ENCODE results near the gene TRAF4.
A peak's percentile ranks its signal among the peaks of the same experiment; 100 is the strongest.
"Not testable (repeated sequence)": the region's sequence is repeated elsewhere in the genome, so short reads cannot be mapped to it uniquely, and the experiment has no call there.

Gene TRAF4

DNA sequence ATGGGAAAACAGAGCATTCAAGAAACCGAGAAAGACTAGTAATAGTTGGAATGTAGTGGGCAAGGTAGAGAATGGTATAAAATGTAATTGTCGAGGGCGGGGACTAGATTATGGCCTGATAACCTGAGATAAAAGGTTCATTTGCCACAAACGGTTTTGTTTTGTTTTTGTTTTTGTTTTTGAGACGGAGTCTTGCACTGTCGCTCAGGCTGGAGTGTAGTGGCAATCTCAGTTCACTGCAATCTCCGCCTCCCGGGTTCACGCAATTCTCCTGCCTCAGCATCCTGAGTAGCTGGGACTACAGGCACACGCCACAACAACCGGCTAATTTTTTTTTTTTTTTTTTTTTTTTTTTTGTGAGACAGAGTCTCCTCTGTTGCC, 13.9 kb upstream of the TRAF4 start:
- no peak for DNase-seq (ENCODE audit: low read depth)

- DNase-seq (ENCODE audit: low read depth) = no peak
These were observed 10.5 kb upstream of the TRAF4 start for GRCh38 chr17:28733346-28733745.

DNA sequence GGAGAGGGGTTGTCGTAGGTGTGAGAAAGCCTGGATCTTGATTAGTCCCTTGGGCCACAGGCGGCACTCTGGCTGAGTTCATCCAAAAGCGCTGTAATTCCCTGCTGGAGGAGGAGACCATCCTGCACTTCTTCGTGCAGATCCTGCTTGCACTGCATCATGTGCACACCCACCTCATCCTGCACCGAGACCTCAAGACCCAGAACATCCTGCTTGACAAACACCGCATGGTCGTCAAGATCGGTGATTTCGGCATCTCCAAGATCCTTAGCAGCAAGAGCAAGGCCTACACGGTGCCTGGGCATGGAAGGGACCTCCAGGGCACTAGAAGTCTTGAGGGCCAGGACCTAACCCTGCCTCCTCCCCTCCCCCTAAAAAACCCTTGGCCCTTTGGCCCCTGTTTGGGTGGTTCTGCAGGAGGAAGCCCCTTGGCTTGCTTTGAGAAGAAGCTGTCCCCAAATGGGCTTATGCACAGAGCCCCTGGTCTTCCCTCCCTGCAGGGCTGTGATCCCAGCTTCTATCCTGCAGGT, 9.0 kb upstream of the TRAF4 start:
- no peak for DNase-seq (ENCODE audit: low read depth)

DNA sequence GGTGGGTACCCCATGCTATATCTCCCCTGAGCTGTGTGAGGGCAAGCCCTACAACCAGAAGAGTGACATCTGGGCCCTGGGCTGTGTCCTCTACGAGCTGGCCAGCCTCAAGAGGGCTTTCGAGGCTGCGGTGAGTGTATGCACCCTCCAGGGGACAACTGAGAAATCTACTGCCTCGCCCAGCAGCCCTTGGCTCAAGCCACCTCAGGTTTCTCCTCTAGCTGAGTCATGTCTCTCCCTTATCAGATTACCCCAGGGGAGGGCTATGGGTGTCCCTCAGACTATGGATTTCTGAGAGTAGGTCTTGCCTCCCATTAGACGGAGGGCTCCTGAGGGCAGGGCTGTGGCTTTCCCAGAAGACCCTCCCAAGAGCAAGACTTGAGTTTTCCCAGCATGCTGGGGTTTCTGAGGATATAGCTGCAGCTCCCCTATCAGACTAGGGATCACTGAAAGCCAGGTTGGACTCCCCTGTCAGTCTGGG, 8.5 kb upstream of the TRAF4 start:
- peak; percentile 43 for DNase-seq (ENCODE audit: low read depth)

DNA sequence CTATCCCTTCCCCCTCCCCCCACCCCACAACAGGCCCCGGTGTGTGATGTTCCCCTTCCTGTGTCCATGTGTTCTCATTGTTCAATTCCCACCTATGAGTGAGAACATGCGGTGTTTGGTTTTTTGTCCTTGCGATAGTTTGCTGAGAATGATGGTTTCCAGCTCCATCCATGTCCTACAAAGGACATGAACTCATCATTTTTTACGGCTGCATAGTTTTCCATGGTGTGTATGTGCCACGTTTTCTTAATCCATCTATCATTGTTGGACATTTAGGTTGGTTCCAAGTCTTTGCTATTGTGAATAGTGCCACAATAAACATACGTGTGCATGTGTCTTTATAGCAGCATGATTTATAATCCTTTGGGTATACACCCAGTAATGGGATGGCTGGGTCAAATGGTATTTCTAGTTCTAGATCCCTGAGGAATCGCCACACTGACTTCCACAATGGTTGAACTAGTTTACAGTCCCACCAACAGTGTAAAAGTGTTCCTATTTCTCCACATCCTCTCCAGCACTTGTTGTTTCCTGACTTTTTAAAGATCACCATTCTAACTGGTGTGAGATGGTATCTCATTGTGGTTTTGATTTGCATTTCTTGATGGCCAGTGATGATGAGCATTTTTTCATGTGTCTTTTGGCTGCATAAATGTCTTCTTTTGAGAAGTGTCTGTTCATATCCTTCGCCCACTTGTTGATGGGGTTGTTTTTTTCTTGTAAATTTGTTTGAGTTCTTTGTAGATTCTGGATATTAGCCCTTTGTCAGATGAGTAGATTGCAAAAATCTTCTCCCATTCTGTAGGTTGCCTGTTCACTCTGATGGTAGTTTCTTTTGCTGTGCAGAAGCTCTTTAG, 7.7 kb upstream of the TRAF4 start:
- not testable (repeated sequence) for DNase-seq (ENCODE audit: low read depth)

- no peak for DNase-seq (ENCODE audit: low read depth)
These were observed 6.5 kb upstream of the TRAF4 start for GRCh38 chr17:28737316-28737715.

GRCh38 chr17:28737770-28738679, 5.8 kb upstream of the TRAF4 start:
- DNase-seq (ENCODE audit: low read depth) = no peak

DNA sequence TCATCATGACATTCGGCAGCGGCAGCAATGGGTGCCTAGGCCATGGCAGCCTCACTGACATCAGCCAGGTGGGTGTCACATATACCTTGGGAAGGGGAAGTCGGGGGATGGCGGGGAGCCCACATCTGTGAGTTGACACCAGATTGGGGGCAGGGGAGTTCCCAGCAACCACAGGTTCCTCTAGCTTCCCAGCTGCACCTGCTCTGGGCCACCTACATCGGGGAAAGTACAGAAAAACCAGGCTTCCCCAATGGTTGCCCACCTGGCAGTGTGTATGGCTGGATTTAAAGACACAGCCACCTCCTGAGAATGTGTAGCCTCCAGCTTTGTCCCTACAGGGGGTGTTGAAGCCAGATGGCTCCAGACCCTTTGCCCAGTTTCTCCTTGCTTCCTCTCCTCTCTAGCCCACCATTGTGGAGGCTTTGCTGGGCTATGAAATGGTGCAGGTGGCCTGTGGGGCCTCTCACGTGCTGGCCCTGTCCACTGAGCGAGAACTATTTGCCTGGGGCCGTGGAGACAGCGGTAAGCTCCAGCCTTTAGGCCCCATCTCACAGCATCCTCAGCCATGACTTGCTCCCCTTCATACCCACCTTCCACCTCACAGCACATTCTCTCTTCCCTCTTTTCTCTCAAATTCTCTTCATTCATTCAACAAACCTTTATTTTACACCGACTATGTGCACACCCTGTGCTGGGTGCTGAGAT, 5.0 kb upstream of the TRAF4 start:
- no peak for DNase-seq (ENCODE audit: low read depth)

DNA sequence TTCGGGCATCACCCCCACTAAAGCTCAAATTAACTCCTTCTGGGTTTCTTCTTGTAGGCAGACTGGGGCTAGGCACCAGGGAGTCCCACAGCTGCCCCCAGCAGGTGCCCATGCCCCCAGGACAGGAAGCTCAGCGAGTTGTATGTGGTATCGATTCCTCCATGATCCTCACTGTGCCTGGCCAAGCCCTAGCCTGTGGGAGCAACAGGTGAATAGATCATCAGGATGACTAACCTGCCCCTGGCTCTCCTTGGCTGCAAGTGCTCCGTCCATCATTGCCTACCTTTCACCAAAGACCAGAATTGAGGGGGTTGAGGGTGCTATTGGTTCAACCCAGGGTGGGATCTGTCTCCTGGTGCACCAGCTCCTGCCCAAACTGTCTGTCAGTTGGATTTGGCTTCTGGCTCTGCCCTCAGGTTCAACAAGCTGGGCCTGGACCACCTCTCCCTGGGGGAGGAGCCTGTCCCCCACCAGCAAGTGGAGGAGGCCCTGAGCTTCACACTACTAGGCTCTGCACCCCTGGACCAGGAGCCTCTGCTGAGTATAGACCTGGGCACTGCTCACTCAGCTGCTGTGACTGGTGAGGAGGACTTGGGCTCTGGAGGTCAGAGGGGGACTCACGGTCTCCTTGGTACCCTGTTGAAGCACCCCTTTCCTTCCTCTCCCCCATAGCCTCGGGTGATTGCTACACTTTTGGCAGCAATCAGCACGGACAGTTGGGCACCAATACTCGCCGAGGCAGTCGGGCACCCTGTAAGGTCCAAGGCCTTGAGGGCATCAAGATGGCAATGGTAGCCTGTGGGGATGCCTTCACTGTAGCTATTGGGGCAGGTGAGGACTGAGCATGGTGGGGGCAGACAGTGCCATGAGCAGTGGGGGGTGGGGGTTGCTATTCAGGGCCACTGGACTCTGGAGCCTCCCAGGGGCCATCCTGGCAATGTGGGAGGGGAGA, 3.1 kb upstream of the TRAF4 start:
- DNase-seq (ENCODE audit: low read depth) = no peak

- no peak for DNase-seq (ENCODE audit: low read depth)
These were observed 2.2 kb upstream of the TRAF4 start for GRCh38 chr17:28741358-28742349.

- DNase-seq (ENCODE audit: low read depth) = peak; percentile 48
These were observed 527 bp downstream of the TRAF4 start for GRCh38 chr17:28744104-28744971.

DNA sequence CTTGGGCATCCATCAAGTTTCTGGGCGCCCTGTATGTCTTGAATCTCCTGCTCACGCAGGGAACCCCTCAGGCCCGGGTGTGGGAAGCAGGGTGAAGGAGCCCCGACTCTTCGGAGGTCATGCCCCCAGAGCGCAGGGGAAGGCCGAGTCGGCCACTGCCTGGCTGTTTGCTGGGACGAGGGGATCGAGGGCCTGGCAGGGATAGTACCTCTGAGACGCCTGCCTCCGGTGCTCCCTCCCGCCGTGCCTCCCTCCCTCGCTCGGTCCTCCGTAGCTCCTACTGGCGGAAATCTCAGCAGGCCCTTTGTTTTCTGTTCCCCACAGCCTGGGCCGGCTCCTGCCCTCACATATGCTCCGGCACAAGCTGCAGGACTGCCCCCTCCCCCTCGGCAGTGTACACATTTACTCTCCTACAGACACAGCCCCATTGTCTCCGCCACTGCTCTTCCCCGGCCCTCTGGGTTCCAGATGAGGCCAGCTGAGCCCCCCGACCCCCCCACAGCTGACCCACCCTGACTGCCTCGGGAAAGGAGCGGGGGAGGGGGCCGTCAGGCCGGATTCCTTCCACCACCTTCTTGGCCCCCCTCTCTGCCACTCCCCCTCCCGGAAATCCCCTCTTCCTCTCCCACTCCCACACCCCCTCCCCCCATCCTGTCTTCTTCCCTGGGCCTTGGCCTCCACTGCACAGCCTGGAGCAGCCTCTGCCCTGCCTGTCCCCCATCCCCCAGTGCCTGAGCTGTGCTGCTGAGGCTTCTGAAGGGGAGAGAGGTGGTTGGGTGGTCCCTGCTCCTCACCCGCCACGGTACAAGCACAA, 1.4 kb downstream of the TRAF4 start:
- DNase-seq (ENCODE audit: low read depth) = peak; percentile 63

GRCh38 chr17:28745786-28746411, 2.1 kb downstream of the TRAF4 start:
- peak; percentile 39 for DNase-seq (ENCODE audit: low read depth)

DNA sequence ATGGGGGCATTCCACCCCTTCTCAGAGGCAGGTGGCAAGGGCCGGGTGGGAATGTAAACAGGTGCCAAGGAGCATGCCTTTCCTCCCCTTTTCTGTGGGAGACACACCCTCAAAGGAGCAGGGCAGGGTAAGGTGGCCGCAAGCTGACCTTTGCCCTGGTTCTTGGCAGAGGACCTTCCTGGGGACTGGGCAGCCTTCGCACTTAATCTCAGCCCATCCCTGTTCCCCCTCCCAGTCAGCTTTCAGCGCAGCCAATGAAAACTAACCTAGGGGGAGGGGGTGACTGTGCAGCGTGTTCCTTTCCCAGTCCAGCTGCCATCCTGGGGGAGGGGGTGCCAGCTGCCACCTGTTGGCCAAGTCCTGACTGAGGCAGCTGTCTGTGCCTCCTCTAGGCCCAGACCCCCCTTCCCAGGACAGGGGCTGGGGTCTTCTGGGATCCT, 2.8 kb downstream of the TRAF4 start:
- DNase-seq (ENCODE audit: low read depth) = no peak

- DNase-seq (ENCODE audit: low read depth) = no peak
These were observed 3.4 kb downstream of the TRAF4 start for GRCh38 chr17:28747051-28747691.
